ENCODE results near the gene WASHC2A.
"Not testable (repeated sequence)": the region's sequence is repeated elsewhere in the genome, so short reads cannot be mapped to it uniquely, and the experiment has no call there.

- TF ChIP-seq, protein P1, sequence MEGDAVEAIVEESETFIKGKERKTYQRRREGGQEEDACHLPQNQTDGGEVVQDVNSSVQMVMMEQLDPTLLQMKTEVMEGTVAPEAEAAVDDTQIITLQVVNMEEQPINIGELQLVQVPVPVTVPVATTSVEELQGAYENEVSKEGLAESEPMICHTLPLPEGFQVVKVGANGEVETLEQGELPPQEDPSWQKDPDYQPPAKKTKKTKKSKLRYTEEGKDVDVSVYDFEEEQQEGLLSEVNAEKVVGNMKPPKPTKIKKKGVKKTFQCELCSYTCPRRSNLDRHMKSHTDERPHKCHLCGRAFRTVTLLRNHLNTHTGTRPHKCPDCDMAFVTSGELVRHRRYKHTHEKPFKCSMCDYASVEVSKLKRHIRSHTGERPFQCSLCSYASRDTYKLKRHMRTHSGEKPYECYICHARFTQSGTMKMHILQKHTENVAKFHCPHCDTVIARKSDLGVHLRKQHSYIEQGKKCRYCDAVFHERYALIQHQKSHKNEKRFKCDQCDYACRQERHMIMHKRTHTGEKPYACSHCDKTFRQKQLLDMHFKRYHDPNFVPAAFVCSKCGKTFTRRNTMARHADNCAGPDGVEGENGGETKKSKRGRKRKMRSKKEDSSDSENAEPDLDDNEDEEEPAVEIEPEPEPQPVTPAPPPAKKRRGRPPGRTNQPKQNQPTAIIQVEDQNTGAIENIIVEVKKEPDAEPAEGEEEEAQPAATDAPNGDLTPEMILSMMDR (IDR thresholded peaks at IDR 0.05) = not testable (repeated sequence)
- not testable (repeated sequence) for TF ChIP-seq POLR2A (IDR thresholded peaks at IDR 0.05; ENCODE audit: low read depth); EP300 (IDR thresholded peaks at IDR 0.05)
Measured at GRCh38 chr10:50046457-50046856, 21.3 kb upstream of the WASHC2A start.

Measured in esophagus muscularis mucosa (tissue), 4 donors.